Thymus (tissue), 11 donors: Measurements from ENCODE around the gene TTC3. TPM values are rescaled to one million over a fixed set of nuclear protein-coding genes. Genes with fewer than 3 reads are reported as not detected.

Source experiments
- DNase-seq, 9 donors: peaks; one replicate each; pipeline ENCODE4 v3.0.0-alpha.2; 2013; ENCODE audit warnings: low spot score in 9 of 9, low read depth in 6 of 9, missing footprints in 1 of 9
- H3K27ac ChIP-seq, 2 donors: one replicate each; pipeline ENCODE4 v1.5.1; 2013; ENCODE audit warnings: control low read depth in 1 of 2, low read depth in 1 of 2, low read length in 1 of 2, mild to moderate bottlenecking in 1 of 2, moderate library complexity in 1 of 2
- H3K27me3 ChIP-seq, 2 donors: one replicate each; pipeline ENCODE4 v1.5.1; 2013; ENCODE audit warnings: low read length in 1 of 2; ENCODE audit not compliant: control insufficient read depth in 2 of 2, insufficient read depth in 1 of 2
- H3K36me3 ChIP-seq, 2 donors: one replicate each; pipeline ENCODE4 v1.5.1; 2013; ENCODE audit warnings: low read length in 1 of 2, mild to moderate bottlenecking in 1 of 2, moderate library complexity in 1 of 2; ENCODE audit not compliant: control insufficient read depth in 2 of 2, insufficient read depth in 2 of 2
- H3K4me1 ChIP-seq, 2 donors: one replicate each; pipeline ENCODE4 v1.5.1; 2013; ENCODE audit warnings: low read length in 2 of 2; ENCODE audit not compliant: control insufficient read depth in 2 of 2, insufficient read depth in 2 of 2
- H3K4me3 ChIP-seq, 2 donors: one replicate each; pipeline ENCODE4 v1.5.1; 2013; ENCODE audit warnings: low read length in 2 of 2, control low read depth in 1 of 2, mild to moderate bottlenecking in 1 of 2
- H3K9me3 ChIP-seq, 2 donors: one replicate each; pipeline ENCODE4 v1.5.1; 2013; ENCODE audit warnings: low read length in 1 of 2, mild to moderate bottlenecking in 1 of 2; ENCODE audit not compliant: control insufficient read depth in 2 of 2, insufficient read depth in 1 of 2
- WGBS: extraction: QIAGEN DNeasy Blood & Tissue Kit; methylation state at CpG from one replicate; pipeline ENCODE4 v1.1.7; 2013; 5-methylcytosine and 5-hydroxymethylcytosine counted together
- polyA plus RNA-seq: library from polyadenylated mRNA; stranded (reverse); fragments of 200-250 nt; gene quantifications from one replicate; pipeline ENCODE4 v1.2.3, GENCODE V29; 2013
- total RNA-seq: library from RNA; stranded (reverse); fragments of 120-200 nt; gene quantifications from one replicate; pipeline ENCODE4 v1.2.4, GENCODE V29; 2013
- donor health status: healthy.

The TTC3 gene
- total and polyA plus RNA-seq, 2 donors, result 37.7 to 80.2 TPM

GRCh38 chr21:37076087-37076850 lies 3.2 kb downstream of the TTC3 start:
- peaks cover 3 to 20% of the 10 kb centered on the region in 2 donors for H3K4me1 ChIP-seq
- WGBS, result 98% methylated on average over 4 of the region's 4 CpGs
- DNase-seq, result no peak
- H3K27me3 ChIP-seq, result no peaks in the 10 kb centered on the region
- H3K36me3 ChIP-seq, result no peaks in the 10 kb centered on the region
- H3K9me3 ChIP-seq, result no peaks in the 10 kb centered on the region
- no peak overlapping the region for H3K27ac ChIP-seq
- no peak overlapping the region for H3K4me3 ChIP-seq

DNA sequence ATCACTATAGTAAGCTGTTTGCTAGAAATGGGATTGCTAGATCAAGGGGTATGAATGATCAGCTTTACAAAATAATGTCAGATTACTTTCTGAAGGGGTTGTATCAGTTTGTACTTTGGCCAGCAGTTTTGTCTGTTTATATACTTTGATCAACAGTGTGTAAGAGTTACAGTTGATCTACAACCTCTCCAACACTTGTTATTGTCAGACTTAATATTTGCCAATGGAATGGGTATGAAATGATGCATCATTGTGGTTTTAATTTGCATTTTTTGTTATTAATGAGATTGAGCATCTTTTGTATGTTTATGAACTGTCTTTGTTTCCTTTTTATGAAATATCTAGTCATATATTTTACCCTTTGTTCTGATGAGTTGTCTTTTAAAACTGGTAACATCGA lies 4.3 kb downstream of the TTC3 start:
- Histone ChIP-seq H3K36me3 (no peaks in the 10 kb centered on the region), H3K9me3 (no peaks in the 10 kb centered on the region), H3K27me3 (no peaks in the 10 kb centered on the region), H3K4me1 (peaks cover 2 to 10% of the 10 kb centered on the region in 2 donors), H3K4me3 (no peak overlapping the region), H3K27ac (no peak overlapping the region)
- no peak for DNase-seq
- WGBS, result 96% methylated on average over 1 of the region's 1 CpG

DNA sequence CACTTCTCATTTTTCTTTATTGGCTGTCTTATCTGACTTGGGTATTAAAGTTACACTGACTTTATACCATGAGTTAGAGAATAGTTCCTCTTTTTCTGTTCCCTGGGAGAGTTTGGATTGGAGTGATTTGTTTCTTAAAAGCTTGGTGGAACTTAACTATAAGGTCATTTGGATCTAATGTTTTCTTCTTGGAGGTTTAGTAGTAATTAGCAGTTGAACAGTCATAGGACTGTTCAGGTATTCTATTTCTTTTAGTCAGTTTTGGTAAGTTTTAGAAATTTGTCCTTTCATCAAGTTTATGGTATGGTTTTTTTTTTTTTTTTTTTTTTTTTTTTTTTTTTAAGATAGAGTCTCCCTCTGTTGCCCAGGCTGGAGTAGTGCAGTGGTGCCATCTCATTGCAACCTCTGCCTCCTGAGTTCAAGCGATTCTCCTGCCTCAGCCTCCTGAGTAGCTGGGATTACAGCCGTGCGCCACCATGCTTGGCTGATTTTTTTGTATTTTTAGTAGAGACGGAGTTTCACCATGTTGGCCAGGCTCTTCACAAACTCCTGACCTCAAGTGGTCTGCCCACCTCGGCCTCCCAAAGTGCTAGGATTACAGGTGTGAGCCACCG lies 6.3 kb downstream of the TTC3 start:
- H3K27me3 ChIP-seq, result no peaks in the 10 kb centered on the region
- peak in 1 of 9 donors; percentile 29 for DNase-seq
- no peaks in the 10 kb centered on the region for H3K9me3 ChIP-seq
- H3K4me3 ChIP-seq, result no peak overlapping the region
- H3K36me3 ChIP-seq, result no peaks in the 10 kb centered on the region
- H3K4me1 ChIP-seq, result peaks cover 2 to 4% of the 10 kb centered on the region in 2 donors
- no peak overlapping the region for H3K27ac ChIP-seq
- 81% methylated on average over 6 of the region's 6 CpGs for WGBS

- no peaks in the 10 kb centered on the region for H3K4me1 ChIP-seq
- no peaks in the 10 kb centered on the region for H3K9me3 ChIP-seq
- no peaks in the 10 kb centered on the region for H3K36me3 ChIP-seq
- H3K4me3 ChIP-seq, result no peak overlapping the region
- 93% methylated on average over 1 of the region's 1 CpG for WGBS
- DNase-seq, result no peak
- H3K27ac ChIP-seq, result no peak overlapping the region
- no peaks in the 10 kb centered on the region for H3K27me3 ChIP-seq
Observed at GRCh38 chr21:37082375-37082774, 9.3 kb downstream of the TTC3 start.

- no peaks in the 10 kb centered on the region for H3K27me3 ChIP-seq
- DNase-seq, result no peak
- no peaks in the 10 kb centered on the region for H3K4me1 ChIP-seq
- no peaks in the 10 kb centered on the region for H3K9me3 ChIP-seq
- no peaks in the 10 kb centered on the region for H3K36me3 ChIP-seq
- H3K27ac ChIP-seq, result no peak overlapping the region
- H3K4me3 ChIP-seq, result no peak overlapping the region
Observed at GRCh38 chr21:37082856-37083528, 9.9 kb downstream of the TTC3 start.

GRCh38 chr21:37085726-37086125 lies 12.7 kb downstream of the TTC3 start:
- WGBS, result 95% methylated on average over 3 of the region's 3 CpGs
- Histone ChIP-seq H3K27ac (no peak overlapping the region), H3K9me3 (no peaks in the 10 kb centered on the region), H3K27me3 (no peaks in the 10 kb centered on the region), H3K36me3 (no peaks in the 10 kb centered on the region), H3K4me3 (no peak overlapping the region), H3K4me1 (no peaks in the 10 kb centered on the region)
- DNase-seq, result no peak

DNA sequence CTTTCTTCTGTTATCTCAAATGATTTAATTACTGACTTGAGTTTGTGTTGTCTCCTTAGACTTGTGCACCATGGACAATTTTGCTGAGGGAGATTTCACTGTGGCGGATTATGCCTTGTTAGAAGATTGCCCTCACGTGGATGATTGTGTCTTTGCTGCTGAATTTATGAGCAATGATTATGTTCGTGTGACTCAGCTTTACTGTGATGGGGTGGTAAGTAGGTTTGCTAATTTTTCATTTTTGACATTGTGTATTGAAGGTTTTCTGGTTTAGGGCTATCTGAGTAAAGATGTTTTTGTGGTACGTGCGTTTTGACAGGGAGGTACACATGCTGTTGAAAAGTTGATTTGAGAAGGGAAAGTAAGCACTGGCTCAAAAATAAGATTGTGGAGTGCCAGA lies 14.1 kb downstream of the TTC3 start:
- Histone ChIP-seq H3K4me3 (no peak overlapping the region), H3K4me1 (no peaks in the 10 kb centered on the region), H3K9me3 (no peaks in the 10 kb centered on the region), H3K27ac (no peak overlapping the region), H3K27me3 (no peaks in the 10 kb centered on the region), H3K36me3 (no peaks in the 10 kb centered on the region)
- DNase-seq, result peak in 2 of 9 donors; percentile 18 to 43
- WGBS, result 76% methylated on average over 5 of the region's 5 CpGs

DNA sequence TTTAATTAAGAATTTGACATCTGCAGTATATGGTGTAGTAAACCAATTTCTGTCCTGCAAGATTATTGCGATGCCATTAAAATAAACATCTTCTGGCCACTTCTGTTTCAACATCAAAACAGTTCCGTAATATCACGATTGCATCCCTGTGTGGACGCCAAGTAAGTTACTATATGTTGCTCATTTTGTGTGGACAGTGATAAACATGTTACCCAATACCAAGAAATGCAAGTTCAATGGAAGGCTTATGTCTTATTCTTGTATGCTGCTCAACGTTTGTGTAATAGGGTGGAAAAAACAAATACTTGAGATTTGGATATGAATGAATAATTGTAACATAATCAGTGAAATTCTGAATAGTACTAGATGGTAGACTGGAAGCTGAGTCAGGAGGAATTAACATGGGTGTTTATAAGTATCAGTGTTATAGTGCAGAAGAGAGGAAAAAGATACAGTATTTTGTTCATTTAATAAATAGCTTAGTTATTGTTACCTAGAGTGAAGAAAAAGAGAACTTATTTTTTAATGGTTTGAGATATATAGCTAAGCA lies 15.2 kb downstream of the TTC3 start:
- Histone ChIP-seq H3K27me3 (no peaks in the 10 kb centered on the region), H3K36me3 (no peaks in the 10 kb centered on the region), H3K4me1 (no peaks in the 10 kb centered on the region), H3K4me3 (no peak overlapping the region), H3K9me3 (no peaks in the 10 kb centered on the region), H3K27ac (no peak overlapping the region)
- 98% methylated on average over 5 of the region's 5 CpGs for WGBS
- DNase-seq, result no peak

DNA sequence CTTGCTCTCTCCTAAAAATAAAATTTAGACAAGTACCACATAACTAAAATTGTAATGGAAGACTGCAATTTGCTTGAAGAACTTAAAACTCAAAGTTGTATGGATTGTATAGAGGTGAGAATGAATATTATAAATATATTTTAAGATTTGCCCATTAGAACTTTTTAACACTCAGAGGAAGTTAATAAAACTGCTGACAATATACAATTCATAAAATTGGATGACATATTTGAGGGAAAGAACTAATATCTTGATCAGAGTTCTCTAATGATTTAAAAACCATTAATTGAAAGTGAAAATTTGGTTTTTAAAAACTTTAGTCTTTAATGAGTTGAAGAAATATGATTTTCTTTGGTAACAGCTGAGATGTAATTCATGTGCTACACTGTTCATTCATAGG lies 20.9 kb downstream of the TTC3 start:
- H3K27me3 ChIP-seq, result no peaks in the 10 kb centered on the region
- no peak overlapping the region for H3K27ac ChIP-seq
- H3K4me3 ChIP-seq, result no peak overlapping the region
- no peak for DNase-seq
- H3K36me3 ChIP-seq, result peaks cover 9 to 21% of the 10 kb centered on the region in 2 donors
- no peaks in the 10 kb centered on the region for H3K9me3 ChIP-seq
- no peaks in the 10 kb centered on the region for H3K4me1 ChIP-seq
